ENCODE measurements around the gene TMEM62. TPM values are rescaled to one million over a fixed set of nuclear protein-coding genes. Genes with fewer than 3 reads are reported as not detected.

The TMEM62 gene
- total RNA-seq, 1 donor from 2014 or later = 52.2 TPM

DNA sequence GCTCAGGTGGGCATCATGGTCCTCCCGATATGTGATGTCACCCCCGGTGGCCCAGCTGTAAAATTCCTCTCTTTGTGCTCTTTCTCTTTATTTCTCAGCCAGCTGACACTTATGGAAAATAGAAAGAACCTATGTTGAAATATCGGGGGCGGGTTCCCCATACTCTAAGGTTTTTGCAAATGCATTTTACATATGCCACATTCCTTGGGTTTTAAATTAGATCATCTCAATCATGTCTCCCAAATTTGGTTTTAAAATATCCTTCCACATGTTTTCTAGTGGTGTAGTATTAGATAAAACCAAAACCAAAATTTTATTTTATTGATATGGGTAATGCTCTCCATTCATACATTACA is 4.4 kb upstream of the TMEM62 start:
- Mint-ChIP-seq H3K27me3 (no peaks in the 10 kb centered on the region), H3K9me3 (peaks cover 10% of the 10 kb centered on the region), H3K4me3 (no peak overlapping the region), H3K36me3 (ENCODE audit: low read depth) (peaks cover 5% of the 10 kb centered on the region), H3K4me1 (peaks cover 9% of the 10 kb centered on the region), H3K27ac (no peak overlapping the region)
- no peak for ATAC-seq (ENCODE audit: low read depth)
- POLR2A ChIA-PET = no interaction called here
- intact Hi-C loops (cut with micrococcal nuclease) = no loop called here
- TF ChIP-seq, protein P1, sequence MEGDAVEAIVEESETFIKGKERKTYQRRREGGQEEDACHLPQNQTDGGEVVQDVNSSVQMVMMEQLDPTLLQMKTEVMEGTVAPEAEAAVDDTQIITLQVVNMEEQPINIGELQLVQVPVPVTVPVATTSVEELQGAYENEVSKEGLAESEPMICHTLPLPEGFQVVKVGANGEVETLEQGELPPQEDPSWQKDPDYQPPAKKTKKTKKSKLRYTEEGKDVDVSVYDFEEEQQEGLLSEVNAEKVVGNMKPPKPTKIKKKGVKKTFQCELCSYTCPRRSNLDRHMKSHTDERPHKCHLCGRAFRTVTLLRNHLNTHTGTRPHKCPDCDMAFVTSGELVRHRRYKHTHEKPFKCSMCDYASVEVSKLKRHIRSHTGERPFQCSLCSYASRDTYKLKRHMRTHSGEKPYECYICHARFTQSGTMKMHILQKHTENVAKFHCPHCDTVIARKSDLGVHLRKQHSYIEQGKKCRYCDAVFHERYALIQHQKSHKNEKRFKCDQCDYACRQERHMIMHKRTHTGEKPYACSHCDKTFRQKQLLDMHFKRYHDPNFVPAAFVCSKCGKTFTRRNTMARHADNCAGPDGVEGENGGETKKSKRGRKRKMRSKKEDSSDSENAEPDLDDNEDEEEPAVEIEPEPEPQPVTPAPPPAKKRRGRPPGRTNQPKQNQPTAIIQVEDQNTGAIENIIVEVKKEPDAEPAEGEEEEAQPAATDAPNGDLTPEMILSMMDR (IDR thresholded peaks at IDR 0.05) = no peak
- CTCF ChIA-PET = no interaction called here
- DNase-seq = no peak

DNA sequence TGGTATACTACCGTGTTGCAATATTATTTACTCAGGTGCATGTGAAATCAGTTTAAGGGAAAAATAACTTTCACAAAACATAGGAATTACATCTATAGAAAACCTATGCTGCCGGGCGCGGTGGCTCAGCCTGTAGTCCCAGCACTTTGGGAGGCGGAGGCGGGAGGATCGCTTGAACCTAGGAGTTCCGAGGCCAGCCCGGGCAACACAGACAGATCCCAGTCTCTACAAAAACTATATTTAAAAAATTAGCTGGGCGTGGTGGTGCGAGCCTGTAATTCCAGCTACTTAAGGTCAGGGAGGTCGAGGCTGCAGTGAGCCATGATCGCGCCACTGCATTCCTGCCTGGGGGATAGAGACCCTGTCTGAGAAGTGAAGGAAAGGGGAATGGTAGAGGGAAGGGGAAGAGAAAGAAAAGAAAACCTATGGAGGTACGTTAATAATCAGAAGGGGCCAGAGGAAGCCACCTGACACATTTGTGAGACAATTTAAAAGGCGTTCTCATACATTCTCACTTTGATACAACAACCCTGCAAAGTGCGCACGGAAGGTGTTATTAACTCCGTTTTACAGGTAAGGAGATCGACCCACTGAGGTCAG is 456 bp upstream of the TMEM62 start:
- intact Hi-C loops (cut with micrococcal nuclease) = loop anchor here (2.0 kb wide), 1 partner anchor 14 kb away; no protein-coding TSS in a partner anchor
- ATAC-seq (ENCODE audit: low read depth) (no peak), DNase-seq (no peak)
- peak overlapping the region; percentile 89 for H3K4me3 Mint-ChIP-seq
- peaks cover 10% of the 10 kb centered on the region for H3K9me3 Mint-ChIP-seq
- H3K27ac Mint-ChIP-seq = peak overlapping the region; percentile 86
- H3K4me1 Mint-ChIP-seq = peaks cover 28% of the 10 kb centered on the region
- H3K27me3 Mint-ChIP-seq = no peaks in the 10 kb centered on the region
- ChIA-PET POLR2A (interaction anchor here (1.0 to 2.6 kb wide), 6 partner anchors 11 to 53 kb away, joined by 4 to 24 read pairs (median 8); partner anchors contain the start of genes CCNDBP1 and UBR1), CTCF (interaction anchor here (0.6 kb wide), 1 partner anchor 72 kb away, joined by 3 read pairs; no protein-coding TSS in a partner anchor)
- TF ChIP-seq, protein P1 (IDR thresholded peaks at IDR 0.05) = no peak
- peaks cover 27% of the 10 kb centered on the region for H3K36me3 Mint-ChIP-seq (ENCODE audit: low read depth)

DNA sequence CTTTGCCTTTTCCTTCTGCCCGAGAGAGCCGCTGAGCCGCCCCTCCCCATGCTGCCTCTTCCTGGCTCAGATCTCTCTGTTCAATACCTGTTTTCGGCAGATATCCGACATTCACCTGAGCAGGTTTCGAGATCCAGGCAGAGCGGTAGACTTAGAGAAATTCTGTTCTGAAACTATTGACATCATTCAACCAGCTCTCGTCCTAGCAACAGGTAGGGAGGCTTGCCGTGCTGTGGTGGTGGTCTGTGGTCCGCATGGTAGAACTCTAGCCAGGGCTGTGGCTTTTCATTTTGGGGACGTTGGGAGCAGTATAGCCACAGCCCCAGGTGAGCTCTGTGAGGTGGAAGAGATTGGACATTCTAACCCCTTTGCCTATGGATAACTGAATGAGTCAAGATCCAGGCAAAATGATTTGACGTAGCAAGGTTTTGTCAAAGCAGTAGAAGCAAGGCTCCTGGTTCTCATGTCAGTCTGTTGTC is 810 bp downstream of the TMEM62 start:
- peak overlapping the region; percentile 88 for H3K4me3 Mint-ChIP-seq
- H3K36me3 Mint-ChIP-seq (ENCODE audit: low read depth) = peaks cover 40% of the 10 kb centered on the region
- H3K9me3 Mint-ChIP-seq = peaks cover 4% of the 10 kb centered on the region
- intact Hi-C loops (cut with micrococcal nuclease) = loop anchor here (1.0 kb wide), 2 partner anchors 28 to 51 kb away; partner anchors contain the start of genes CCNDBP1 and UBR1
- peak overlapping the region; percentile 83 for H3K27ac Mint-ChIP-seq
- no peaks in the 10 kb centered on the region for H3K27me3 Mint-ChIP-seq
- TF ChIP-seq, protein P1 (IDR thresholded peaks at IDR 0.05) = no peak
- H3K4me1 Mint-ChIP-seq = peaks cover 28% of the 10 kb centered on the region
- DNase-seq (no peak), ATAC-seq (ENCODE audit: low read depth) (no peak)
- CTCF ChIA-PET = no interaction called here
- POLR2A ChIA-PET = interaction anchor here (0.6 to 2.6 kb wide), 8 partner anchors 10 to 861 kb away, joined by 3 to 24 read pairs (median 6); partner anchors contain the start of genes CCNDBP1, GANC, TMEM87A and UBR1

DNA sequence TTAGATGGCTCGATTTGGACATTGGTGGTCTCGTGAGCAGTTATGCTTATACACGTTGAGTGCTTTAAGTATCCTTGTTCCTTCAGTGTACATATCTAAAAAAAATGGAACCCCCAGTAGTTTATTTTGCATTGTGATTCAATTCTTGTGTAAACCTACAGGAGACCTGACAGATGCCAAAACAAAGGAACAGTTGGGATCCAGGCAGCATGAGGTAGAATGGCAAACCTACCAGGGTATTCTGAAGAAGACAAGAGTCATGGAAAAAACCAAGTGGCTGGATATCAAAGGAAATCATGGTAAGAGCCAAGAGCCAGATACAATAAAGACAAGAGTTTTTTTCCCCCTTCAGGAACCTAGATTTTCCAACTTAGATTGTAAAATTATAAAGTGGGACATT is 2.0 kb downstream of the TMEM62 start:
- Mint-ChIP-seq H3K9me3 (no peaks in the 10 kb centered on the region), H3K27me3 (no peaks in the 10 kb centered on the region), H3K27ac (no peak overlapping the region), H3K4me3 (no peak overlapping the region), H3K36me3 (ENCODE audit: low read depth) (peaks cover 50% of the 10 kb centered on the region), H3K4me1 (peaks cover 28% of the 10 kb centered on the region)
- DNase-seq (no peak), ATAC-seq (ENCODE audit: low read depth) (no peak)
- POLR2A ChIA-PET = no interaction called here
- CTCF ChIA-PET = no interaction called here
- intact Hi-C loops (cut with micrococcal nuclease) = no loop called here
- TF ChIP-seq, protein P1 (IDR thresholded peaks at IDR 0.05) = no peak

DNA sequence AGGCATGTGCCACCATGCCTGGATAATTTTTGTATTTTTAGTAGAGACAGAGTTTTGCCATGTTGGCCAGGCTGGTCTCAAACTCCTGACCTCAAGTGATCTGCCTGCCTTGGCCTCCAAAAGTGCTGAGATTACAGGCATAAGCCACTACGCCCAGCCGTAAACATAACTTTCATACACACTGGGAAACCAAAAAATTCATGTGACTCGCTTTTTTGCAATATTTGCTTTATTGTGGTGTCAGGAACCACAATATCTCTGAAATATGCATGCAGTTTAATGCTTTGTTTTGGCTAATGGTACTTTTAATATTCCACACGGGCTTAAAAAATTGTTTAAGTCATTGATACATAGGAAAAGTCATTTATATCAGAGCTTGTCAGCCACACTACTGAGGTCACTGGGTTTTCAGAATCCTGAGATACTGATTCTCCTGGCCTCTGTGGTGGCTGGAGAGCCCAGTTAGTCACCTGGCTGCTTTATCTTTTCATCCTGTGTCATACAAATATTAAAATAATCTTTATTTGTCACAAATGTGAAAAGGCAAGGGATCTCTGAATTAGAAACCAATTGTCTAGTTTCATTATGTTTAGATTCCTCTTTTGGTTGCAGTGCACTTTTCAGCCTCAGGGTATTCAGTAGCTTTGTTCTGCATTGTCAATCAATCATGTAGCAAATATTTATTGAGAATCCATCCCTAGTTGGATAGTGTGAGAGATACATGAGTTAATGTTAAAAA is 10.0 kb downstream of the TMEM62 start:
- H3K9me3 Mint-ChIP-seq = no peaks in the 10 kb centered on the region
- H3K4me1 Mint-ChIP-seq = peaks cover 23% of the 10 kb centered on the region
- ATAC-seq (ENCODE audit: low read depth) = peak; percentile 47
- H3K27me3 Mint-ChIP-seq = no peaks in the 10 kb centered on the region
- H3K4me3 Mint-ChIP-seq = peak overlapping the region; percentile 40
- peaks cover 70% of the 10 kb centered on the region for H3K36me3 Mint-ChIP-seq (ENCODE audit: low read depth)
- no peak for DNase-seq
- POLR2A ChIA-PET = interaction anchor here (1.0 to 1.4 kb wide), 3 partner anchors 10 to 37 kb away, joined by 3 to 7 read pairs (median 6); partner anchors contain the start of genes TMEM62 and UBR1
- intact Hi-C loops (cut with micrococcal nuclease) = no loop called here
- peak overlapping the region; percentile 12 for H3K27ac Mint-ChIP-seq
- TF ChIP-seq, protein P1 (IDR thresholded peaks at IDR 0.05) = no peak
- CTCF ChIA-PET = interaction anchor here (1.4 kb wide), 1 partner anchor 37 kb away, joined by 4 read pairs; the partner anchor contains the start of gene UBR1
